ENCODE results near the gene PIAS1.
"Not testable (repeated sequence)": the region's sequence is repeated elsewhere in the genome, so short reads cannot be mapped to it uniquely, and the experiment has no call there.

PIAS1 gene

DNA sequence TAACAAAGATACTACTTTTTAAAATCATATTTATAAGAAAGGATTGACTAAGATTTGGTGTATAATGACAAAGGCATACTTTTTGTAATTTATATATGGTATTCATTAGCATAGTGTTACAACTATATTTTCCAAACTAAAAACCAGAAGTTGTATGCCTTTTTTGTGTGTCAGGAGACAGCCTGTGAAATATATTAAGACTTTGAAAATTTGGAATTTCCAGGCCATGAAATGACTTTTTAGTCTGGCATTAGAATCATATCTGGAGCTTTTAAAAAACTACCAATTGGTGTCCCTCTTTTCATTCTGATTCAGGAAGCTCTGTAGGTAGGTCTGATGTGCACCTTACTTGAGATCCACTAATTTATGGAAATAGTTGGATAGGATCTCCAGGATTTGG lies 109.1 kb downstream of the PIAS1 start:
- Histone ChIP-seq H3K4me3 (ENCODE audit: low read depth in 1 of 2, low read length in 2 of 2) (no peak overlapping the region), H3K27ac (ENCODE audit: low read depth, low read length) (no peak overlapping the region), H3K9ac (ENCODE audit: low read depth in 1 of 2, low read length in 2 of 2) (no peak overlapping the region), H3K27me3 (ENCODE audit: control insufficient read depth in 1 of 2, insufficient read depth in 2 of 2, low read length in 2 of 2) (no peaks in the 10 kb centered on the region), H3K4me1 (ENCODE audit: control insufficient read depth in 1 of 2, insufficient read depth in 2 of 2, low read length in 2 of 2) (no peaks in the 10 kb centered on the region), H3K36me3 (ENCODE audit: control insufficient read depth in 1 of 2, insufficient read depth in 2 of 2, low read length in 2 of 2) (peaks cover 22 to 29% of the 10 kb centered on the region in 2 donors), H3K9me3 (ENCODE audit: control insufficient read depth in 1 of 2, low read length in 2 of 2) (peaks cover 0 to 4% of the 10 kb centered on the region in 2 donors)

DNA sequence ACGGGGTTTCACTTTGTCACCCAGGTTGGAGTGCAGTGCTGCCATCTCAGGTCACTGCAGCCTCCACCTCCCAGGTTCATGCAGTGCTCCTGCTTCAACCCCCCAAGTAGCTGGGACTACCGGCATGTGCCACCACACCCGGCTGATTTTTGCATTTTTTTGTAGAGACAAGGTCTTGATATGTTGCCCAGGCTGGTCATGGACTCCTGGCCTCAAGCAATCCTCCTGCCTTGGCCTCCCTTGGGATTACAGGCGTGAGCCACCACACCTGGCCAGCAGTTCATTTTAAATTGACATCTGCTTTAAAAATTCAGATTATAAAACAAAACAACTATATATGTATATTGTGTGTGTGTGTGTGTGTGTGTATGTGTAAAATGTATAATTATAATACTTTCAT lies 112.7 kb downstream of the PIAS1 start:
- H3K4me1 ChIP-seq (ENCODE audit: control insufficient read depth in 1 of 2, insufficient read depth in 2 of 2, low read length in 2 of 2), result peaks cover 2 to 7% of the 10 kb centered on the region in 2 donors
- H3K9ac ChIP-seq (ENCODE audit: low read depth in 1 of 2, low read length in 2 of 2), result no peak overlapping the region
- H3K9me3 ChIP-seq (ENCODE audit: control insufficient read depth in 1 of 2, low read length in 2 of 2), result peaks cover 0 to 4% of the 10 kb centered on the region in 2 donors
- H3K4me3 ChIP-seq (ENCODE audit: low read depth in 1 of 2, low read length in 2 of 2), result no peak overlapping the region
- no peaks in the 10 kb centered on the region for H3K27me3 ChIP-seq (ENCODE audit: control insufficient read depth in 1 of 2, insufficient read depth in 2 of 2, low read length in 2 of 2)
- H3K36me3 ChIP-seq (ENCODE audit: control insufficient read depth in 1 of 2, insufficient read depth in 2 of 2, low read length in 2 of 2), result peaks cover 7 to 16% of the 10 kb centered on the region in 2 donors
- H3K27ac ChIP-seq (ENCODE audit: low read depth, low read length), result no peak overlapping the region

DNA sequence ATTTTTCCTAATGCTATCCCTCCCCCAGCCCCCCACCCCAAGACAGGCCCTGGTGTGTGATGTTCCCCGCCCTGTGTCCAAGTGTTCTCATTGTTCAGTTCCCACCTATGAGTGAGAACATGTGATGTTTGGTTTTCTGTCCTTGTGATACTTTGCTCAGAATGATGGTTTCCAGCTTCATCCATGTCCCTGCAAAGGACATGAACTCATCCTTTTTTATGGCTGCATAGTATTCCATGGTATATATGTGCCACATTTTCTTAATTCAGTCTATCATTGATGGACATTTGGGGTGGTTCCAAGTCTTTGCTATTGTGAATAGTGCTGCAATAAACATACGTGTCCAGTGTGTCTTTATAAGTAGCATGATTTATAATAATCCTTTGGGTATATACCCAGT lies 117.9 kb downstream of the PIAS1 start:
- H3K4me1 ChIP-seq (ENCODE audit: control insufficient read depth in 1 of 2, insufficient read depth in 2 of 2, low read length in 2 of 2); H3K4me3 ChIP-seq (ENCODE audit: low read depth in 1 of 2, low read length in 2 of 2); H3K9me3 ChIP-seq (ENCODE audit: control insufficient read depth in 1 of 2, low read length in 2 of 2); H3K9ac ChIP-seq (ENCODE audit: low read depth in 1 of 2, low read length in 2 of 2); H3K27me3 ChIP-seq (ENCODE audit: control insufficient read depth in 1 of 2, insufficient read depth in 2 of 2, low read length in 2 of 2); H3K27ac ChIP-seq (ENCODE audit: low read depth, low read length): not testable (repeated sequence)
- H3K36me3 ChIP-seq (ENCODE audit: control insufficient read depth in 1 of 2, insufficient read depth in 2 of 2, low read length in 2 of 2), result peaks cover 11 to 25% of the 10 kb centered on the region in 2 donors

DNA sequence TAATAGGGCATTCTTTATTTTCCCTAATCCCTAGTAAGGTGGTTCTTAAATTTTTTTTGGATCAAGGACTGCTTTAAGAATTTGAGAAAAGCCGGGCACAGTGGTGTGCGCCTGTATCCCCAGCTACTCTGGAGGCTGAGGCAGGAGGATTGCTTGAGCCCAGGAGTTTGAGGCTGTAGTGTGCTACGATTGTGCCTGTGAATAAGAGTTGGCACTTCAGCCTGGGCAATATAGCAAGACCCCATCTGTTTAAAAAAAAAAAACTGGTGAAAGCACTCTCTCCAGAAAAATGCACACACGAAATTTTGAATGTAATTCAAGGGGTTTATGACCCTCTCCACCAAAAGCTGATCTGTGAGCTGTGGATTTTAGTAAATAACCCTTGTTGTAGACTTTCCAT lies 119.0 kb downstream of the PIAS1 start:
- H3K27ac ChIP-seq (ENCODE audit: low read depth, low read length), result no peak overlapping the region
- H3K4me3 ChIP-seq (ENCODE audit: low read depth in 1 of 2, low read length in 2 of 2), result no peak overlapping the region
- H3K36me3 ChIP-seq (ENCODE audit: control insufficient read depth in 1 of 2, insufficient read depth in 2 of 2, low read length in 2 of 2), result peaks cover 19 to 28% of the 10 kb centered on the region in 2 donors
- H3K9me3 ChIP-seq (ENCODE audit: control insufficient read depth in 1 of 2, low read length in 2 of 2), result no peaks in the 10 kb centered on the region
- H3K4me1 ChIP-seq (ENCODE audit: control insufficient read depth in 1 of 2, insufficient read depth in 2 of 2, low read length in 2 of 2), result peaks cover 2 to 7% of the 10 kb centered on the region in 2 donors
- no peak overlapping the region for H3K9ac ChIP-seq (ENCODE audit: low read depth in 1 of 2, low read length in 2 of 2)
- no peaks in the 10 kb centered on the region for H3K27me3 ChIP-seq (ENCODE audit: control insufficient read depth in 1 of 2, insufficient read depth in 2 of 2, low read length in 2 of 2)

DNA sequence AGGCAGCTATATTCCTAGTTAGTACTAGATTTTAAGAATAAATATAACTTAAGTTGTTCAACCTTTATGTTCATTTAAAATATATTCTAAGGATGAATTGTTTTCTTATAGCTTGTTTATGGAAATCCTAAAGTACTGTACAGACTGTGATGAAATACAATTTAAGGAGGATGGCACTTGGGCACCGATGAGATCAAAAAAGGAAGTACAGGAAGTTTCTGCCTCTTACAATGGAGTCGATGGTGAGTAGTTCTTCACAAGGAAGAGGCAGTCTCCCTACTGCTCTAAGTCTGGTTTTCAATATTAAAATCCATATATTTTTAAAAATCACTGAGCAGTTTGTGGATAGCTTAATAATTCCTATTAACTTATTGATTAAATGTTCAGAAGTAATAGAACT lies 121.4 kb downstream of the PIAS1 start:
- H3K9me3 ChIP-seq (ENCODE audit: control insufficient read depth in 1 of 2, low read length in 2 of 2), result no peaks in the 10 kb centered on the region
- H3K9ac ChIP-seq (ENCODE audit: low read depth in 1 of 2, low read length in 2 of 2), result no peak overlapping the region
- no peak overlapping the region for H3K27ac ChIP-seq (ENCODE audit: low read depth, low read length)
- no peak overlapping the region for H3K4me3 ChIP-seq (ENCODE audit: low read depth in 1 of 2, low read length in 2 of 2)
- peaks cover 25 to 39% of the 10 kb centered on the region in 2 donors for H3K36me3 ChIP-seq (ENCODE audit: control insufficient read depth in 1 of 2, insufficient read depth in 2 of 2, low read length in 2 of 2)
- H3K27me3 ChIP-seq (ENCODE audit: control insufficient read depth in 1 of 2, insufficient read depth in 2 of 2, low read length in 2 of 2), result no peaks in the 10 kb centered on the region
- H3K4me1 ChIP-seq (ENCODE audit: control insufficient read depth in 1 of 2, insufficient read depth in 2 of 2, low read length in 2 of 2), result no peaks in the 10 kb centered on the region

DNA sequence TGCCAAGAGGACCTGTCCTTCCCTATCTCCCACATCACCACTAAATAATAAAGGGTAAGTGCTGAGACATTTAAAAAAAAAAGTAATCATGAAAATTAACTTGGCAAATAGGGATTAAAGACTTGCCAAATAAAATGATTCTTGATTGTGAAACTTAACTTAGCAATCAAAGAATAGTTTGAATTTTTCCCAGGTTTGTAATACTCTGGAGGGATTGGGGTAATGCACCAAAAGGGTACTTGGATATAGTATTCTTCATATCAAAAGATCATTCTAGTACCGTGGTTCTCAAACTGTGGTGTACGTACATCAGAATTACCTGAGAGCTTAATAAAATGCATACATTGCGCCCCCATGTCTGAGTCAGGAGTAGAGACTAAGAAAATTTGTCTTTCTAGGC lies 122.5 kb downstream of the PIAS1 start:
- Histone ChIP-seq H3K4me3 (ENCODE audit: low read depth in 1 of 2, low read length in 2 of 2) (no peak overlapping the region), H3K36me3 (ENCODE audit: control insufficient read depth in 1 of 2, insufficient read depth in 2 of 2, low read length in 2 of 2) (peaks cover 33 to 50% of the 10 kb centered on the region in 2 donors), H3K27me3 (ENCODE audit: control insufficient read depth in 1 of 2, insufficient read depth in 2 of 2, low read length in 2 of 2) (no peaks in the 10 kb centered on the region), H3K9ac (ENCODE audit: low read depth in 1 of 2, low read length in 2 of 2) (no peak overlapping the region), H3K27ac (ENCODE audit: low read depth, low read length) (no peak overlapping the region), H3K4me1 (ENCODE audit: control insufficient read depth in 1 of 2, insufficient read depth in 2 of 2, low read length in 2 of 2) (no peaks in the 10 kb centered on the region), H3K9me3 (ENCODE audit: control insufficient read depth in 1 of 2, low read length in 2 of 2) (no peaks in the 10 kb centered on the region)

DNA sequence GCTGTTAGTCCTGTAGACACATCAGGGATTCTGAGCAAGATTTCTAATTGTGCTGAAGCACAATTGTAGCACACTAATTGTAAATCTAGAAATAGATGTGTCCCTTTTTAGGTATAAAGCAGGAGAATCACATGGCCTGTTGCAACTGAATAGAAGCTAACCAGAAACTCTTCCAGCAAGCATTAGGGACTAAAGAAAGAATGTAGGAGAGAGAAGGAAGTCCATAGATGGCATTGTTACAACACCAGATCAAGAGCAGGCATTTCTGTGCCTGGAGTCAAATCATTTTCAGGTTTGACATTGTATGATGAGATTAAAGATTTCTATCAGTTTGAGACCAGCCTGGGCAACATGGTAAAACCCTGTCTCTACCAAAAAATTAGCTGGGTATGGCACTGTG lies 123.6 kb downstream of the PIAS1 start:
- Histone ChIP-seq H3K4me3 (ENCODE audit: low read depth in 1 of 2, low read length in 2 of 2) (no peak overlapping the region), H3K36me3 (ENCODE audit: control insufficient read depth in 1 of 2, insufficient read depth in 2 of 2, low read length in 2 of 2) (peaks cover 31 to 56% of the 10 kb centered on the region in 2 donors), H3K9me3 (ENCODE audit: control insufficient read depth in 1 of 2, low read length in 2 of 2) (no peaks in the 10 kb centered on the region), H3K27me3 (ENCODE audit: control insufficient read depth in 1 of 2, insufficient read depth in 2 of 2, low read length in 2 of 2) (no peaks in the 10 kb centered on the region), H3K9ac (ENCODE audit: low read depth in 1 of 2, low read length in 2 of 2) (no peak overlapping the region), H3K4me1 (ENCODE audit: control insufficient read depth in 1 of 2, insufficient read depth in 2 of 2, low read length in 2 of 2) (no peaks in the 10 kb centered on the region), H3K27ac (ENCODE audit: low read depth, low read length) (no peak overlapping the region)

DNA sequence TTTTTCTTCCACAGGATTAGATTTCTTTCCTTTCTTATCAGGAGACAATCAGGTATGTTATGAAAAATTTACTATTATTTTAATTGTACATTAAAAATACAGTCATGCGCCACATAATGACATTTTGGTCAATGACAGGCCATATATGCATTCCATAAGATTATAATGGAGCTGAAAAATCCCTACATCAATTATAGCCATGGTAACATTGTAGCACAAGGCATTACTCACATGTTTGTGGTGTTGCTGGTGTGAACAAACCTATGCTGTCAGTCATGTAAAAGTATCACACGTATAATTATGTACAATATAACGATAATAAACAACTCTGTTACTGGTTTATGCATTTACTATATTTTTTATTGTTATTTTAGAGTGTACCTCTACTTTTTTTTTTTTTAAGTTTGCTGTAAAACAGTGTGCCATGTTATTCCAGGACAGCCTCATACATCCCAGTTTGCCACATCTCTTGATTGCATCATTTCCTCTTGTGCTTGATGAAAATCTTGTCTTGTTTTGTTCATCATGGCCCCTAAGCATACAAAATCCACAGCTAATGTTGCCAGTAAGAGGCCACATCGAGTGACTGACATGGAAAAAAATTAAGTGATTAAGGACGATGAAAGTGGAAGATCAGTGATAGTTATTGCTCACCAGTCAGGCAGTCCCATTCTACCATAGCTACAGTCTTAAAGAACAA lies 129.7 kb downstream of the PIAS1 start:
- Histone ChIP-seq H3K9ac (ENCODE audit: low read depth in 1 of 2, low read length in 2 of 2) (no peak overlapping the region), H3K4me1 (ENCODE audit: control insufficient read depth in 1 of 2, insufficient read depth in 2 of 2, low read length in 2 of 2) (peaks cover 5 to 11% of the 10 kb centered on the region in 2 donors), H3K27ac (ENCODE audit: low read depth, low read length) (no peak overlapping the region), H3K36me3 (ENCODE audit: control insufficient read depth in 1 of 2, insufficient read depth in 2 of 2, low read length in 2 of 2) (peaks cover 23 to 61% of the 10 kb centered on the region in 2 donors), H3K9me3 (ENCODE audit: control insufficient read depth in 1 of 2, low read length in 2 of 2) (no peaks in the 10 kb centered on the region), H3K27me3 (ENCODE audit: control insufficient read depth in 1 of 2, insufficient read depth in 2 of 2, low read length in 2 of 2) (no peaks in the 10 kb centered on the region), H3K4me3 (ENCODE audit: low read depth in 1 of 2, low read length in 2 of 2) (no peak overlapping the region)

DNA sequence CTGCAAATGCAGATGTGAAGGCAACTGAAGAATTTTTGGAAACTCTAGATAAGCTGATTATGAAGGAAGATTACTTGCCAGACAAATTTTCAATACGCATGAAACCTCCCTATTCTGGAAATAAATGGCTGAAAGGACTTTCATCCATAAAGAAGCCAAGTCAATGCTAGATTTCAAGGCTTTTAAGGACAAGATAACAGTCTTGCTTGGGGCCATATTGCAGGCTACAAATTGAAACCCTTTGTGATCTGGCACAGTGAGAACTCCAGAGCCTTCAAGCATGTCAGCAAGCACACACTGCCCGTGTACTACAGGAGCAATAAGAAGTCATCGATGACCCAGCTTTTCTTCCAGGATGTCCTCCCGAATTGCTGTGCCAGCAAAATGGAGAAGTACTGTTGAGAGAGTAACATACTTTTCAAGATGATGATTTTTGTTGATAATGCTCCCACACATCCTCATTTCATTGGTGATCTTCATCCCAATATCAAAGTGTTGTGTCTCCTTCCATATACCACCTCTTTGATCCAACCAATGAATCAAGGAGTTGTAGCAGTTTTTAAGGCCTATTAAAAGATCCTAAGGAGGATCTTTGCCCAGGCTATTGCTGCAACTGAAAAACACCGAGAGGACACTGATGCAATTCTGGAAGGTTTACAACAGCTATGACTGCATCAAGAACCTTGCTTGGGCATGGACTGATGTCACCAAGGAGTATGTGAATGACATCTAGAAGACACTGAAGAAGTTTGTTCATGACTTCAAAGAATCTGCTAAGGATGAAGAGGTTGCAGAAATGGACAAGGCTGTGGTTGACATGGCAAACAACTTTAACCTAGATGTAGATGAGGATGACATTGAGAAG lies 130.7 kb downstream of the PIAS1 start:
- H3K4me3 ChIP-seq (ENCODE audit: low read depth in 1 of 2, low read length in 2 of 2), result no peak overlapping the region
- peaks cover 20 to 58% of the 10 kb centered on the region in 2 donors for H3K36me3 ChIP-seq (ENCODE audit: control insufficient read depth in 1 of 2, insufficient read depth in 2 of 2, low read length in 2 of 2)
- no peaks in the 10 kb centered on the region for H3K9me3 ChIP-seq (ENCODE audit: control insufficient read depth in 1 of 2, low read length in 2 of 2)
- H3K27me3 ChIP-seq (ENCODE audit: control insufficient read depth in 1 of 2, insufficient read depth in 2 of 2, low read length in 2 of 2), result no peaks in the 10 kb centered on the region
- no peak overlapping the region for H3K9ac ChIP-seq (ENCODE audit: low read depth in 1 of 2, low read length in 2 of 2)
- peaks cover 5 to 11% of the 10 kb centered on the region in 2 donors for H3K4me1 ChIP-seq (ENCODE audit: control insufficient read depth in 1 of 2, insufficient read depth in 2 of 2, low read length in 2 of 2)
- no peak overlapping the region for H3K27ac ChIP-seq (ENCODE audit: low read depth, low read length)

DNA sequence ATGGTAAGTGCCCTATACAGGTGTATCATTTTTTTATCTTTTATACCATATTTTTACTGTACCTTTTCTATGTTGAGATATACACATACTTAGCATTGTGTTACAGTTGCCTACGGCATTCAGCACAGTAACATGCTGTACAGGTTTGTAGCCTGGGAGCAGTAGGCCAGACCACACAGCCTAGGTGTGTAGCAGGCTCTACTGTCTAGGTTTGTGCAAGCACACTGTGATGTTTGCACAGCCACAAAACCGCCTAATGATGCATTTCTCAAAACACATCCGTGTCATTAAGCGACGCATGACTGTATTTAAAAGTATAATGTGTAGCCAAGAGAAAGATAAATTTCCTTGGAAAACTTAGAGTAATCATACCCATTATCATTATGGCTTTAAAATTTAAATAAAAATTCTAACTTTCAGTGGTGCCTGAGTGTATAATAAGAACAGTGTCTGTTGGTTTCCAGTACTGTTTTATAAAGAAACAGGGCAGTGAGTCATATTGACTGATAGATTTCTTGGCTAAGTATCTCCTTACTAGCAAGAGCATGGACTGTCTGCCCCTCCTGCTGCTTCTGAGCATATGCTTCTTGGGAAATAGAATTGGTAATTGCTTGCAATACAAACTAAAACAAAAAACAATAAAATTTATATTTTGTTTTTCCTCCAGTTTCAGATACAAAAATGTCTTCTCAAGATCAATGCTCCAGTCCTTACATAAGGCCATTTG lies 132.7 kb downstream of the PIAS1 start:
- Histone ChIP-seq H3K4me1 (ENCODE audit: control insufficient read depth in 1 of 2, insufficient read depth in 2 of 2, low read length in 2 of 2) (peaks cover 5 to 11% of the 10 kb centered on the region in 2 donors), H3K36me3 (ENCODE audit: control insufficient read depth in 1 of 2, insufficient read depth in 2 of 2, low read length in 2 of 2) (peaks cover 16 to 44% of the 10 kb centered on the region in 2 donors), H3K9me3 (ENCODE audit: control insufficient read depth in 1 of 2, low read length in 2 of 2) (no peaks in the 10 kb centered on the region), H3K27me3 (ENCODE audit: control insufficient read depth in 1 of 2, insufficient read depth in 2 of 2, low read length in 2 of 2) (no peaks in the 10 kb centered on the region), H3K9ac (ENCODE audit: low read depth in 1 of 2, low read length in 2 of 2) (no peak overlapping the region), H3K4me3 (ENCODE audit: low read depth in 1 of 2, low read length in 2 of 2) (no peak overlapping the region), H3K27ac (ENCODE audit: low read depth, low read length) (no peak overlapping the region)

Data from duodenal mucosa (tissue), 2 donors.